SJSA1 (cell line): Measurements from ENCODE around the gene MGST3. TPM values are rescaled to one million over a fixed set of nuclear protein-coding genes. Genes with fewer than 3 reads are reported as not detected.
"Not testable (repeated sequence)": the region's sequence is repeated elsewhere in the genome, so short reads cannot be mapped to it uniquely, and the experiment has no call there.

ENCODE experiments used
- DNase-seq, 2 experiments: peaks; one replicate each; pipeline ENCODE4 v3.0.0-alpha.2; 2015 to 2020; ENCODE audit warnings: low spot score in 2 of 2, low read depth in 1 of 2
- H3K27ac ChIP-seq: fragments of 250-450 bp; sonication (Bioruptor Pico); 2 replicates; pipeline ENCODE4 v1.5.1; 2020; ENCODE audit warnings: mild to moderate bottlenecking, moderate library complexity
- H3K27me3 ChIP-seq: fragments of 250-450 bp; sonication (Bioruptor Pico); replicated peaks from 2 replicates; pipeline ENCODE4 v1.5.1; 2020; ENCODE audit warnings: mild to moderate bottlenecking, moderate library complexity
- H3K36me3 ChIP-seq: fragments of 250-450 bp; sonication (Bioruptor Pico); 2 replicates; pipeline ENCODE4 v1.5.1; 2020; ENCODE audit warnings: mild to moderate bottlenecking
- H3K4me1 ChIP-seq: fragments of 250-450 bp; sonication (Bioruptor Pico); replicated peaks from 2 replicates; pipeline ENCODE4 v1.6.1; 2021; ENCODE audit warnings: mild to moderate bottlenecking
- H3K4me3 ChIP-seq: fragments of 250-450 bp; sonication (Bioruptor Pico); 2 replicates; pipeline ENCODE4 v1.5.1; 2020; ENCODE audit warnings: mild to moderate bottlenecking
- H3K9me3 ChIP-seq: fragments of 250-450 bp; sonication (Bioruptor Pico); replicated peaks from 2 replicates; pipeline ENCODE4 v1.5.1; 2020; ENCODE audit warnings: mild to moderate bottlenecking
- total RNA-seq: library from RNA; depleted of rRNA; stranded (reverse); fragments of >200 nt; shearing (Covaris generic); gene quantifications from 2 replicates; pipeline ENCODE4 v1.2.3, GENCODE V29; 2014

The MGST3 gene
- total RNA-seq, 1 experiment from 2014 or later, result 167 TPM

- H3K27me3 ChIP-seq, result no peaks in the 10 kb centered on the region; the same call in 1 of the 2 replicates
- DNase-seq, result no peak
- H3K4me1 ChIP-seq, result no peaks in the 10 kb centered on the region
- H3K9me3 ChIP-seq, result no peaks in the 10 kb centered on the region
- no peak overlapping the region for H3K4me3 ChIP-seq
- H3K36me3 ChIP-seq, result peaks cover 72% of the 10 kb centered on the region
- no peak overlapping the region for H3K27ac ChIP-seq
Measured at GRCh38 chr1:165683848-165684485, 52.9 kb downstream of the MGST3 start.

DNA sequence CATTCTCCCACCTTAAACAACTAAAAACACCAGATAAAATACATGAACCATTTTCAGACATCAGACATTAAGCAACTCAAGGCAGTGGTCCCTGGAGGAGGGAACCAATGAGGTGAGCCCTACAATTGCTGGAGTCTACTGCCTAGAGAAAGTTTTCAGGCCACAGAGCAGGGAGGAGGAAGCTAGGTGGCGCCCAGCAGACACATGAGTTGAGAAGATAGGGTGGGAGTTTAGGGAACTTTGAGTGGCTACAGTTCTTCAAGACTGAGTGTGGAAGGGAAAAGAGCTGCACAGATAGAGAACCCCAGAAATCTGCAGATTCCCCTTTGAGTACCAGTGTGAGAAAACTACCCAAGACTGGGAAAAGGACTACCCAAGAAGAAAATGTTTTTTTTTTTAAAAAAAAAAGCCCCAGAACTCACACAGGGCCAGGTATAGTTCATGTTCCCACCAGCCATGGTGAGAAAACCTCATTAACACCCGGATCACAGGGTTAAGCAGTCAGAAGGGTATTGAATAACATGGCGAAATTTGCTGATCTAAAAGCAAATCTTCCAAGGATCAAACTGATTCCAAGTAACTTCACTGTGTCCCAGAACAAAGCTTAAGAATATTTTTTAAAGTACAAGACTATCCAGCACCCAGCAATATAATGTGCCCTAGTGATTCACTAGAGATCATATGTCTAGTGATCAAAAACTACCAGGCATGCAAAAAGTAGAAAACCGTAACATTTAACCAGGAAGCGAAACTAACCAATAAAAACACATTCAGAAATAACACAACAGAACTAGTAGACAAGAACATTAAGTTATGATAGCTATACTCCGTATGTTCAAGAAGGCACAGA lies 55.3 kb downstream of the MGST3 start:
- H3K9me3 ChIP-seq, result no peaks in the 10 kb centered on the region
- no peak overlapping the region for H3K27ac ChIP-seq
- no peaks in the 10 kb centered on the region; the same call in 1 of the 2 replicates for H3K27me3 ChIP-seq
- H3K4me1 ChIP-seq, result no peaks in the 10 kb centered on the region; the same call in 1 of the 2 replicates
- DNase-seq, result no peak
- no peak overlapping the region for H3K4me3 ChIP-seq
- peaks cover 64% of the 10 kb centered on the region for H3K36me3 ChIP-seq

GRCh38 chr1:165686971-165687433 lies 56.0 kb downstream of the MGST3 start:
- Histone ChIP-seq H3K4me1 (no peaks in the 10 kb centered on the region; the same call in 1 of the 2 replicates), H3K27me3 (no peaks in the 10 kb centered on the region; the same call in 1 of the 2 replicates), H3K4me3 (no peak overlapping the region), H3K27ac (no peak overlapping the region), H3K36me3 (peaks cover 57% of the 10 kb centered on the region), H3K9me3 (no peaks in the 10 kb centered on the region)
- DNase-seq, result no peak

DNA sequence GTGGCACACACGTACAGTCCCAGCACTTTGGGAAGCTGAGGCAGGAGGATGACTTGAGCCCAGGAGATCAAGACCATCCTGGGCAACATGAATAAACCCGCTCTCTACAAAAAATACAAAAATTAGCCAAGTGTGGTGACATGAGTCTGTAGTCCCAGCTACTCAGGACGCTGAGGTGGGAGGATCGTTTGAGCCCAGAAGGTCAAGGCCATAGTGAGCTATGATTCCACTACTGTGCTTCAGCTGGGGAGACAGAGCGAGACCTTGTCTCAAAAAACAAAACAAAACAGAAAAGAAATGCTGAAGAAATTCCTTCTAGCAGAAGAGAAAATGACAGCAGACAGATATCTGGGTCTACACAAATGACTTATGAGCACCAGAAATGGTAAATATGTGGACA lies 57.0 kb downstream of the MGST3 start:
- no peak for DNase-seq

DNA sequence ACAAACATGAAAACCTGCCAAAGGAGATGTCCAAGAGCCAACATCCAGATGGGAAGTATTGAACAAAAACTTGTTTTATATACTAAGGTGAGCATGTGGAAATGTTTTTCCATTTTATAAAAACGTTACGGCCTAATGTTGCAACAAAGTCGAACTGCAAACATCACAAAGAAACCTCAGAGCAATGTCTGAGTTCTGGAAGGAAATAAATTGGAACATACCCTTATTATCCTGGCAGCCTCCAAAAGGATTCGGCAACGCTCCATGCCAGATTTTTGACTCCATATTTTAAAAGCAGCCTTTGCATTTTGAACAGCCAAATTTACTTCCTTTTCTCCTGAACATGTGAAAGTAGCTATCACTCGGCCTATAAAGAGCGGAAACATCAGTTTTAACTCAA lies 64.0 kb downstream of the MGST3 start:
- H3K27ac ChIP-seq, result no peak overlapping the region

More for the DNA sequence above, 57.0 kb downstream of the MGST3 start:
- no peaks in the 10 kb centered on the region; the same call in 1 of the 2 replicates for H3K4me1 ChIP-seq
- H3K9me3 ChIP-seq, result no peaks in the 10 kb centered on the region
- H3K36me3 ChIP-seq, result peaks cover 47% of the 10 kb centered on the region
- H3K27ac ChIP-seq, result no peak overlapping the region
- no peaks in the 10 kb centered on the region; the same call in 1 of the 2 replicates for H3K27me3 ChIP-seq
- H3K4me3 ChIP-seq, result no peak overlapping the region

GRCh38 chr1:165696625-165697100 lies 65.6 kb downstream of the MGST3 start:
- H3K27me3 ChIP-seq, result no peaks in the 10 kb centered on the region
- no peaks in the 10 kb centered on the region for H3K9me3 ChIP-seq
- H3K4me1 ChIP-seq, result peaks cover 20% of the 10 kb centered on the region
- H3K4me3 ChIP-seq, result no peak overlapping the region; the same call in 1 of the 2 replicates
- H3K36me3 ChIP-seq, result peaks cover 3% of the 10 kb centered on the region; the same call in 1 of the 2 replicates
- H3K27ac ChIP-seq, result peak overlapping the region; percentile 3; the same call in 1 of the 2 replicates
- DNase-seq, result peak in 1 of 2 experiments; percentile 60

More for the DNA sequence above, 64.0 kb downstream of the MGST3 start:
- Histone ChIP-seq H3K27me3 (no peaks in the 10 kb centered on the region), H3K36me3 (peaks cover 9% of the 10 kb centered on the region), H3K4me1 (peaks cover 20% of the 10 kb centered on the region), H3K9me3 (no peaks in the 10 kb centered on the region), H3K4me3 (no peak overlapping the region)
- no peak for DNase-seq

- no peaks in the 10 kb centered on the region for H3K9me3 ChIP-seq
- peak overlapping the region; percentile 79 for H3K27ac ChIP-seq
- H3K4me3 ChIP-seq, result peak overlapping the region; percentile 67
- H3K27me3 ChIP-seq, result no peaks in the 10 kb centered on the region
- peaks cover 3% of the 10 kb centered on the region; the same call in 1 of the 2 replicates for H3K36me3 ChIP-seq
- peaks cover 20% of the 10 kb centered on the region for H3K4me1 ChIP-seq
- peak in 1 of 2 experiments; percentile 33 for DNase-seq
Measured at GRCh38 chr1:165697491-165697880, 66.5 kb downstream of the MGST3 start.

DNA sequence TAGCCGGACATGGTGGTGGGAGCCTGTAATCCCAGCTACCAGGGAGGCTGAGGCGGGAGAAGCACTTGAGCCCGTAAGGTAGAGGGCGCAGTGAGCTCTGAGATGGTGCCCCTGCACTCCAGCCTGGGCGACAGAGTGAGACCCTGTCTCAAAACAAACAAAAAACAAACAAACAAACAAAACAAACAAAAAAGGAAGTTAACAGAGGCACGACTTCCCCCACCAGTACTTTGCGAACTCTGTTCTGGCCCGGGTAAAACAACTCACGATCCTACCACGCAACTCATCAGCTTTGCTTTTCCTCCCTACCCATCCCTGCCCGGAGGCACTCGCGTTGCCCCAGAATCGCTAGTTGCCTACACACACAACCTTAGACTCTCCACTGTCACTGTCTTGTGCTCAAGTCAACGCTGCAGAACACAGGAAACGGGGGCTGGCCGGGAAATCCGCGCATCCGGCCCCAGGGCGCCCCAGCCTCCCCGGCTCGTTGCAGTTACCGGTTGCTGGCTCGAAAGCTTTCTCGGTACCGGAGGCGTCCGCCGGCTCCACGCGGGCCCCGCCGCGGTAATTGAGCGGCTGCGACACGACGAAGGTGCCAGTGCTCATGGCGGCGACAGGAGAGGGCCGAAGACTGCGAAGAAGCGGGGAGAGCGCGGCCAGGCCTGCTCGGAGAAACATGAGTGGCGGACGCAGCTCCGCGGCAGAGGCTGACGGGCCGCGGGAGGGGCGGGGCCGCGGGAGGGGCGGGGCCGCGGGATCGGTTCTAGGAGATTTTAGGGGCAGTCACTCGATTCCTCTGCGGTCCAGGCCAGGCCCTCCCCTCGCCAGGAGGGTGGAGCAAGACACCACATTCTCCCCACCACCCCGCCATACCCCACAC lies 67.1 kb downstream of the MGST3 start, which contains the start of gene ALDH9A1:
Gene ALDH9A1, minus strand, starts transcription at position 682 of the 880 bp plus-strand sequence. Its CDS starts 4 bp downstream, at position 678.
- H3K27ac ChIP-seq, result peak within 1 kb of the TSS; percentile 79
- no peaks in the 10 kb centered on the region for H3K9me3 ChIP-seq
- peaks cover 20% of the 10 kb centered on the region for H3K4me1 ChIP-seq
- H3K27me3 ChIP-seq, result no peaks in the 10 kb centered on the region
- H3K36me3 ChIP-seq, result peaks cover 3% of the 10 kb centered on the region; the same call in 1 of the 2 replicates
- DNase-seq, result peak; percentile 86 to 91
- H3K4me3 ChIP-seq, result peak within 1 kb of the TSS; percentile 67

DNA sequence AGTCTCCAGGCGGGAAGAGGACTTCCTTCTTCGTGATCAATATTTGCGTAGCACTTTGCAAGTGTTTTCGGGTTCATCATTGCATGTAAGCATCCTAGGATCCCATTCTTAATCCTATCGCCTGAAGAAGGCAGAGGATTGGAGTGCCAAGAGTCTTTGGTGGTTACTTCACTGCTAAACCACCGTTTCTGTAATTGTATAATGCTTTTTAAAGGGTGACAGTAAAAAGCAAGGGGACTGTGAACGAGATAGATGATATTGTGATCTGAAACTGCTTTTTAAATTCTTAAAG lies 67.7 kb downstream of the MGST3 start:
- H3K27ac ChIP-seq, result peak overlapping the region; percentile 48

GRCh38 chr1:165699577-165699976 lies 68.5 kb downstream of the MGST3 start:
- no peak overlapping the region for H3K4me3 ChIP-seq
- H3K4me1 ChIP-seq, result peaks cover 20% of the 10 kb centered on the region
- no peak overlapping the region for H3K27ac ChIP-seq
- H3K36me3 ChIP-seq, result peaks cover 3% of the 10 kb centered on the region; the same call in 1 of the 2 replicates
- H3K9me3 ChIP-seq, result no peaks in the 10 kb centered on the region
- H3K27me3 ChIP-seq, result no peaks in the 10 kb centered on the region
- DNase-seq, result no peak

More for the DNA sequence above, 67.7 kb downstream of the MGST3 start:
- H3K4me3 ChIP-seq, result peak overlapping the region; percentile 67
- H3K4me1 ChIP-seq, result peaks cover 20% of the 10 kb centered on the region
- no peak for DNase-seq
- H3K36me3 ChIP-seq, result peaks cover 3% of the 10 kb centered on the region; the same call in 1 of the 2 replicates
- H3K27me3 ChIP-seq, result no peaks in the 10 kb centered on the region
- no peaks in the 10 kb centered on the region for H3K9me3 ChIP-seq

- not testable (repeated sequence) for H3K4me3 ChIP-seq, H3K27me3 ChIP-seq
Measured at GRCh38 chr1:165701922-165702321, 70.9 kb downstream of the MGST3 start.

DNA sequence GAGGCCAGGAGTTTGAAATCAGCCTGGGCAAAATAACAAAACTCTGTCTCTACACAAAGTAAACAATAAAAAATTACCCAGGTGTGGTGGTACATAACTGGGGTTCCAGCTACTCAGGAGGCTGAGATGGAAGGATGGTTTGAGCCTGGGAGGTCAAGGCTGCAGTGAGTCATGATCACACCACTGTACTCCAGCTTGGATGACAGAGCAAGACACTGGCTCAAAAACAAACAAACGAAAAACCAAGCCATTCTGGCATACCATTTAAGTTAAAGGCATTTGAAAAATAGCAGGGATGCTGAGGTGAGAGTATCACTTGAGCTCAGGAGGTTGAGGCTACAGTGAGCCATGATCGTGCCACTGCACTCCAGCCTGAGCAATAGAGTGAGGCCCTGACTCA lies 72.6 kb downstream of the MGST3 start:
- H3K4me3 ChIP-seq, result no peak overlapping the region
- no peaks in the 10 kb centered on the region; the same call in 1 of the 2 replicates for H3K27me3 ChIP-seq
- no peak overlapping the region for H3K27ac ChIP-seq
- H3K4me1 ChIP-seq, result no peaks in the 10 kb centered on the region; the same call in 1 of the 2 replicates
- H3K9me3 ChIP-seq, result no peaks in the 10 kb centered on the region
- no peaks in the 10 kb centered on the region for H3K36me3 ChIP-seq
- peak in 1 of 2 experiments; percentile 6 for DNase-seq

More at GRCh38 chr1:165701922-165702321, 70.9 kb downstream of the MGST3 start:
- H3K9me3 ChIP-seq, H3K36me3 ChIP-seq, H3K4me1 ChIP-seq, DNase-seq, H3K27ac ChIP-seq: not testable (repeated sequence)
